ENCODE measurements around the gene OR11H7. TPM values are rescaled to one million over a fixed set of nuclear protein-coding genes. Genes with fewer than 3 reads are reported as not detected.
A peak's percentile ranks its signal among the peaks of the same experiment; 100 is the strongest.

Gene OR11H7
- total RNA-seq, 3 donors from 2014 or later (not counting 1 experiment from before 2014, with no cell fraction given): not detected

DNA sequence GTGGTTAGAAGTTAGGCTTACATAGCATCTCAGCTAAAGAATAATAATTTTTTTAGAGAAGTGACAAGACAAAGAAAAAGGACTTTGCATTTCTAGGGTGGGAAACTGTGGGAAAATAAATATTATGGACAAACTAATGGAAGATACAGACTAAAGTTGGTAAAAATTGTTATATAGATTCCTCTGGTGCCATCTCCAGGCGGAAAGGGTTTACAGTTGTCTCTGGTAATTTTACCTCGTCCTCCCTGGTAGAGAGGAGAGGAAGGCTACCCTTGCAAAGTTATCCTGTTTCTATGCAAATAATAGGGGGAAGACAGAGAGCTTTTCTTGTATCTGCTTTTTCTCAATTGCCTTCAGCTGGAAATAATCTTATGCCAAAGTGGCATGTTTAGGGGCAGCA, 32.9 kb upstream of the OR11H7 start:
- TF ChIP-seq, protein P1, sequence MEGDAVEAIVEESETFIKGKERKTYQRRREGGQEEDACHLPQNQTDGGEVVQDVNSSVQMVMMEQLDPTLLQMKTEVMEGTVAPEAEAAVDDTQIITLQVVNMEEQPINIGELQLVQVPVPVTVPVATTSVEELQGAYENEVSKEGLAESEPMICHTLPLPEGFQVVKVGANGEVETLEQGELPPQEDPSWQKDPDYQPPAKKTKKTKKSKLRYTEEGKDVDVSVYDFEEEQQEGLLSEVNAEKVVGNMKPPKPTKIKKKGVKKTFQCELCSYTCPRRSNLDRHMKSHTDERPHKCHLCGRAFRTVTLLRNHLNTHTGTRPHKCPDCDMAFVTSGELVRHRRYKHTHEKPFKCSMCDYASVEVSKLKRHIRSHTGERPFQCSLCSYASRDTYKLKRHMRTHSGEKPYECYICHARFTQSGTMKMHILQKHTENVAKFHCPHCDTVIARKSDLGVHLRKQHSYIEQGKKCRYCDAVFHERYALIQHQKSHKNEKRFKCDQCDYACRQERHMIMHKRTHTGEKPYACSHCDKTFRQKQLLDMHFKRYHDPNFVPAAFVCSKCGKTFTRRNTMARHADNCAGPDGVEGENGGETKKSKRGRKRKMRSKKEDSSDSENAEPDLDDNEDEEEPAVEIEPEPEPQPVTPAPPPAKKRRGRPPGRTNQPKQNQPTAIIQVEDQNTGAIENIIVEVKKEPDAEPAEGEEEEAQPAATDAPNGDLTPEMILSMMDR (IDR thresholded peaks at IDR 0.05): no peak
- Mint-ChIP-seq H3K9me3 (no peaks in the 10 kb centered on the region), H3K4me3 (no peak overlapping the region), H3K27ac (no peak overlapping the region), H3K27me3 (ENCODE audit: low read depth in 2 of 2) (peaks cover 0 to 3% of the 10 kb centered on the region in 2 donors), H3K4me1 (no peaks in the 10 kb centered on the region), H3K36me3 (no peaks in the 10 kb centered on the region)
- DNase-seq (peak in 1 of 2 donors; percentile 10), ATAC-seq (no peak)
- H3K4me1 ChIP-seq (ENCODE audit: control insufficient read depth, insufficient read depth, low read length): no peaks in the 10 kb centered on the region
- H3K27me3 ChIP-seq (ENCODE audit: control insufficient read depth, insufficient read depth, low read length): no peaks in the 10 kb centered on the region
- no peaks in the 10 kb centered on the region for H3K9me3 ChIP-seq (ENCODE audit: control insufficient read depth, insufficient read depth, low read length)
- WGBS (ENCODE audit: insufficient coverage): 65% methylated on average over 2 of the region's 2 CpGs
- H3K4me3 ChIP-seq (ENCODE audit: low read length): no peak overlapping the region
- intact Hi-C loops (cut with micrococcal nuclease): no loop called here
- no peaks in the 10 kb centered on the region for H3K36me3 ChIP-seq (ENCODE audit: control insufficient read depth, insufficient read depth, low read length)
- no peak overlapping the region for H3K27ac ChIP-seq (ENCODE audit: low read length)

DNA sequence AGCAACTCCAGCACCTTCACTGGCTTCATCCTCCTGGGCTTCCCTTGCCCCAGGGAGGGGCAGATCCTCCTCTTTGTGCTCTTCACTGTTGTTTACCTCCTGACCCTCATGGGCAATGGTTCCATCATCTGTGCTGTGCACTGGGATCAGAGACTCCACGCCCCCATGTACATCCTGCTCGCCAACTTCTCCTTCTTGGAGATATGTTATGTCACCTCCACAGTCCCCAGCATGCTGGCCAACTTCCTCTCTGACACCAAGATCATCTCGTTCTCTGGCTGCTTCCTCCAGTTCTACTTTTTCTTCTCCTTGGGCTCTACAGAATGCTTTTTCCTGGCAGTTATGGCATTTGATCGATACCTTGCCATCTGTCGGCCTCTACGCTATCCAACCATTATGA, 31.3 kb upstream of the OR11H7 start:
- no peaks in the 10 kb centered on the region for H3K9me3 ChIP-seq (ENCODE audit: control insufficient read depth, insufficient read depth, low read length)
- Mint-ChIP-seq H3K36me3 (no peaks in the 10 kb centered on the region), H3K27me3 (ENCODE audit: low read depth in 2 of 2) (peaks cover 0 to 3% of the 10 kb centered on the region in 2 donors), H3K27ac (no peak overlapping the region), H3K4me3 (no peak overlapping the region), H3K9me3 (no peaks in the 10 kb centered on the region), H3K4me1 (no peaks in the 10 kb centered on the region)
- no peak overlapping the region for H3K27ac ChIP-seq (ENCODE audit: low read length)
- no peaks in the 10 kb centered on the region for H3K4me1 ChIP-seq (ENCODE audit: control insufficient read depth, insufficient read depth, low read length)
- TF ChIP-seq, protein P1 (IDR thresholded peaks at IDR 0.05): no peak
- no peak for DNase-seq
- intact Hi-C loops (cut with micrococcal nuclease): no loop called here
- no peaks in the 10 kb centered on the region for H3K36me3 ChIP-seq (ENCODE audit: control insufficient read depth, insufficient read depth, low read length)
- H3K4me3 ChIP-seq (ENCODE audit: low read length): no peak overlapping the region
- WGBS (ENCODE audit: insufficient coverage): 85% methylated on average over 5 of the region's 6 CpGs
- no peaks in the 10 kb centered on the region for H3K27me3 ChIP-seq (ENCODE audit: control insufficient read depth, insufficient read depth, low read length)
- ATAC-seq: no peak

DNA sequence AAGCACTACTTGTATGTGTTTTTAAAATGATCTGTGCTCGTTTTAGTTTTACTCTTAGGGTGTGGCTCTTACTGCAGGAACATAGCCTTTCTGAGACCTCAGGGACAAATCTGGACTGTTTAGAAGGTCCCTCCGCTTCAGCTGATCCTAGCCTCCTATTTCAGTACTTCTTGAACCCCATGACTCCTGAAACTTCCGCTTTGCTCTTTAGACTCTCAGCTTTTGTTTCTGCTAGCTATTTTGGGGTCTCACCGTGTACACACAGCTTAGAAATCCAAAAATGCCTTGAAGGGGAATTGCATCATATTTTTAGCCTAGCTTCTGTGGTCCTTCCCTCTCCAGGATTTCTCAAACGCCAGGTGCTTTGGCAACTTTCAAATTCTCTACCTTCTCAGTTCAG, 29.8 kb upstream of the OR11H7 start:
- no peak overlapping the region for H3K27ac ChIP-seq (ENCODE audit: low read length)
- Mint-ChIP-seq H3K27me3 (ENCODE audit: low read depth in 2 of 2) (peaks cover 0 to 3% of the 10 kb centered on the region in 2 donors), H3K27ac (no peak overlapping the region), H3K4me1 (no peaks in the 10 kb centered on the region), H3K4me3 (no peak overlapping the region), H3K9me3 (no peaks in the 10 kb centered on the region), H3K36me3 (no peaks in the 10 kb centered on the region)
- ATAC-seq (no peak), DNase-seq (no peak)
- H3K9me3 ChIP-seq (ENCODE audit: control insufficient read depth, insufficient read depth, low read length): no peaks in the 10 kb centered on the region
- no peaks in the 10 kb centered on the region for H3K4me1 ChIP-seq (ENCODE audit: control insufficient read depth, insufficient read depth, low read length)
- intact Hi-C loops (cut with micrococcal nuclease): no loop called here
- H3K27me3 ChIP-seq (ENCODE audit: control insufficient read depth, insufficient read depth, low read length): no peaks in the 10 kb centered on the region
- no peaks in the 10 kb centered on the region for H3K36me3 ChIP-seq (ENCODE audit: control insufficient read depth, insufficient read depth, low read length)
- no peak overlapping the region for H3K4me3 ChIP-seq (ENCODE audit: low read length)
- TF ChIP-seq, protein P1 (IDR thresholded peaks at IDR 0.05): no peak
- WGBS (ENCODE audit: insufficient coverage): 75% methylated on average over 5 of the region's 5 CpGs

DNA sequence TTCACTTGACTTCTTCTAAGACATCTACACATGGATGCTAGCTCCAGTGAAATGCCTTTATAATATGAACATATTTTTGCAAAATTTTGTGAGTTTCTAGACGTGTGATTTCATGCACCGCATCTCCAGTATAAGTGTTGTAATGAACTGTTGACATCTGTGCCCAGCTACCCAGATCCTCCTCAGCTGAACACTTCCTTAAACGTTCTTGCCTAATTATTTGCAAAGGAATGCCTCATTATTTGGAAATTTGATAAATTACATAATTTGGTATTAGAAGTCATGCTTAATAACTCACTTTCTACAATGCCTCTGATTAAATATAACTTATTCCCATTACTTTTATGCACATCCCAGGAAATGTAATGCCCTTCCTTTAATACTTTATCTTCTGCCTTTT, 24.1 kb upstream of the OR11H7 start:
- ATAC-seq: no peak
- no peaks in the 10 kb centered on the region for H3K36me3 ChIP-seq (ENCODE audit: control insufficient read depth, insufficient read depth, low read length)

More for the DNA sequence above, 24.1 kb upstream of the OR11H7 start:
- H3K4me3 Mint-ChIP-seq: no peak overlapping the region
- TF ChIP-seq, protein P1 (IDR thresholded peaks at IDR 0.05): no peak
- H3K27me3 Mint-ChIP-seq (ENCODE audit: low read depth in 2 of 2): peaks cover 0 to 8% of the 10 kb centered on the region in 2 donors
- intact Hi-C loops (cut with micrococcal nuclease): no loop called here
- no peak for DNase-seq
- H3K9me3 Mint-ChIP-seq: no peaks in the 10 kb centered on the region
- Histone ChIP-seq H3K27ac (ENCODE audit: low read length) (no peak overlapping the region), H3K4me3 (ENCODE audit: low read length) (no peak overlapping the region), H3K27me3 (ENCODE audit: control insufficient read depth, insufficient read depth, low read length) (no peaks in the 10 kb centered on the region), H3K9me3 (ENCODE audit: control insufficient read depth, insufficient read depth, low read length) (no peaks in the 10 kb centered on the region), H3K4me1 (ENCODE audit: control insufficient read depth, insufficient read depth, low read length) (no peaks in the 10 kb centered on the region)
- 90% methylated on average over 2 of the region's 3 CpGs for WGBS (ENCODE audit: insufficient coverage)
- no peaks in the 10 kb centered on the region for H3K36me3 Mint-ChIP-seq
- no peak overlapping the region for H3K27ac Mint-ChIP-seq
- H3K4me1 Mint-ChIP-seq: no peaks in the 10 kb centered on the region
